Measurements from ENCODE around the gene KRTAP4-8. TPM values are rescaled to one million over a fixed set of nuclear protein-coding genes. Genes with fewer than 3 reads are reported as not detected.
"Not testable (repeated sequence)": the region's sequence is repeated elsewhere in the genome, so short reads cannot be mapped to it uniquely, and the experiment has no call there.

The KRTAP4-8 gene
- not detected for total RNA-seq
- long read RNA-seq = 0 reads

DNA sequence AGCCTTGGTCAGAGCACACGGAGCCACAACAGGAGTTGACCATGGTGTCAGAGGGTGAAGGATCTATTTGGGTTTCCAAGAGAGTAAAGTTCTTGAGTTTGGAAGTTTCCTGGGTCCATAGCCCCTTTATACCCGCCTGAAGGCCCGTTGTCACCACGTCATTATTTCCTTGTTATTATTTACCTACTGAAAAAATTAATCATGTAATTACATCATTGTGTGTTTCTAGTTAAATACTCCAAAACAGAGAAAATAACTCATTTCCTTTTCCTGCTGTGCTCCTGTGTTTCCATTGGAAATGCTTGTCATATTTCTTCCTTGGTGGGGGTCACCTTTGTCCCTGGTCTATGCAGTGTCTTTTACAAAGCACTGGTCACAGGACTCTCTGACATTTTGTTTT is at the start of gene KRTAP4-8:
Gene KRTAP4-8, minus strand, starts transcription at position 101 of the 400 bp plus-strand sequence. Its CDS starts 58 bp downstream, at position 43.
- intact Hi-C loops (cut with DNase I, micrococcal nuclease) = no loop called here
- ATAC-seq (no peak), DNase-seq (no peak)

DNA sequence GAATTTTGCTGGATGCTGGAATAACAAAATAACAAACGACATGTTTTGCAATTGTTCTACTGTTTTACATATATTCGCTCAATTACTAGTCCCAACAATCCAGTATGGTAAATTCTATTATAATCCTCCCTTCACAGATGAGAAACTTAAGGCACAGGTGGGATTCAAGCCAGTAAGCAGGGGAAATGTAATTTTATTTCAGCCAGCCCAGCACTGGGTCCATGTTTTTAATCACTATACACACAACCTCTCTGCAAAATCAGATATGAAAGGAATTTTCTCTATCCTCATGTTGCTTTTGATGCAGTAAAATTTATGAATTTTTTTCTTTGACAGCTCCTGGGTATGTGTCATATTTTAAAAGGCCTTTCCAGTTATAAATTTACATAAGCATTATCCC is 47.3 kb upstream of the KRTAP4-8 start:
- ATAC-seq = no peak
- DNase-seq = no peak
- intact Hi-C loops (cut with DNase I, micrococcal nuclease) = no loop called here

DNA sequence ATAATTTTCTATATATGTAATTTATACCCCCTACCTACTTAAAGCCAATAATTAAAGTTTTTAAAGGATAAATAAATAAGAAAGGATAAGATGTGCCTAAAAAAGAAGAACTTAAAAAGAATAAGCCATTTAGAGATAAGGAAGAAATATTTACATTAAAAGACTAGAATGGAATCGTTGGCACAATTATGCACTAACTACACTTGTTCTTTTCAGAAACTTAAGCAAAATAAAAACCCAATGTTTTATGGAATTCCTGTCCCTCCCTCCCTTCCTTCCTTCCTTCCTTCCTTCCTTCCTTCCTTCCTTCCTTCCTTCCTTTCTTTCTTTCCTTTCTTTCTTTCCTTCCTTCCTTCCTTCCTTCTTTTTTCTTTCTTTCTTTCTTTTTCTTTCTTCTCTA is 46.9 kb upstream of the KRTAP4-8 start:
- intact Hi-C loops (cut with DNase I, micrococcal nuclease) = no loop called here
- DNase-seq = no peak
- no peak for ATAC-seq

DNA sequence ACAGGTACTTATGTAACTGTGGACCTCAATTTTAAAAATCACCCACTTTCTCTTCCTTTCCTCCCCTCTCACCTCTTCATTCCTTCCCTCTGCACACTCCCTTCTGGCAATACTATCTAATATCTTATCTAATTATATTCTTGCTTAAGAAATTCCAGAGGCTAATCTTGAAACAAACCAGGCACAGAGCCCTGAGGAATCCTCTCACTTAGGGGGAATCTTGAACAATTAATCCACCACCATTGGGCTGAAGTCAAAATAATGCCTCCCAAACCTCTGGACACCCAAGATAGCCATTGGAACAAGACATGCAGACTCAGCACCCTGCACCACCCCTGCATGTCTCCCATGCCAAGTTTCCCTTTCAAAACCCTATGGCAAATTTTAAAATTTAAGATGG is 43.4 kb upstream of the KRTAP4-8 start:
- DNase-seq (no peak), ATAC-seq (no peak)
- intact Hi-C loops (cut with DNase I, micrococcal nuclease) = no loop called here

GRCh38 chr17:41140360-41141131 is 42.6 kb upstream of the KRTAP4-8 start, which contains the start of gene KRTAP4-6:
Gene KRTAP4-6 (minus strand): TSS chr17:41140544. CDS start chr17:41140487, 57 bp downstream.
- ATAC-seq (no peak), DNase-seq (no peak)
- intact Hi-C loops (cut with DNase I, micrococcal nuclease) = no loop called here

GRCh38 chr17:41139865-41140264 is 41.9 kb upstream of the KRTAP4-8 start:
- intact Hi-C loops (cut with DNase I, micrococcal nuclease); DNase-seq; ATAC-seq: not testable (repeated sequence)

GRCh38 chr17:41133880-41134735 is 36.2 kb upstream of the KRTAP4-8 start:
- DNase-seq = no peak
- ATAC-seq = no peak
- intact Hi-C loops (cut with DNase I, micrococcal nuclease) = no loop called here

GRCh38 chr17:41131979-41132378 is 34.0 kb upstream of the KRTAP4-8 start:
- no peak for ATAC-seq
- intact Hi-C loops (cut with DNase I, micrococcal nuclease) = no loop called here
- DNase-seq = no peak

DNA sequence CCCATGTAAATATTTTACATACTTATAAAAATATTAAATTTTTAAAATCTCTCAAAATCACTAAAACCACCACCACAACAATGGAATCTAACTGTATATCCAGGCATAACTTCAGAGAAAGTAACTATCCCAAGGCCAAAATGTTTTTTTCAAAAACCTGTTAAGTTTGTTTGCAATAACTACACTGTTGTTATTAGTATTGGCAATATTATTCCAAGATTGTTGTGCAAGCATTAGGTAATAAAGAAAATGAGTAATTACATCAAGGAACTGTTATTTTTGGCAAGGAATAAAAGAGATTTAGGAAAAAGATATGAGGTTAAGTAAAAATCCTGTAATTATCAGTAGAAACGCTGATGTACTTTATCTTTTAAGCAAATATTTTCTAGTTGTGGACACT is 29.4 kb upstream of the KRTAP4-8 start:
- ATAC-seq (no peak), DNase-seq (no peak)
- intact Hi-C loops (cut with DNase I, micrococcal nuclease) = no loop called here

DNA sequence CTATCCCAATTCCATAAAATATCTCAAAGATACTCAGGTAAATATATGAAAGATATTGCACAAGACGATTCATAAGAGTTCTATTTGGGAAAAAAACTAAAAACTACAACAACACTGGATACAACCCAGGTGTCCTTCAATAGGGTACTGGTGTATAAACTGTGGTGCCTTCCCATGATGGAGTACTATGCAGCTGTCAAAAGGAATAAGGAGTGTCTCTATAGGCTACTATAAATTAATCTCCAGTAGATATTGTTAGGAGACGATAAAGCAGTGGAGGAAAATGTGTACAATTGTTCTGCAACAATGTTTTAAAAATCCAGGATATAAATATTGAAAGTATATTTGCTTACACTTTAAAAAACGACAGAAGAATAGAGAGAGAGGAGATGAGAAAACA is 28.5 kb upstream of the KRTAP4-8 start:
- no peak for ATAC-seq
- intact Hi-C loops (cut with DNase I, micrococcal nuclease) = no loop called here
- no peak for DNase-seq

DNA sequence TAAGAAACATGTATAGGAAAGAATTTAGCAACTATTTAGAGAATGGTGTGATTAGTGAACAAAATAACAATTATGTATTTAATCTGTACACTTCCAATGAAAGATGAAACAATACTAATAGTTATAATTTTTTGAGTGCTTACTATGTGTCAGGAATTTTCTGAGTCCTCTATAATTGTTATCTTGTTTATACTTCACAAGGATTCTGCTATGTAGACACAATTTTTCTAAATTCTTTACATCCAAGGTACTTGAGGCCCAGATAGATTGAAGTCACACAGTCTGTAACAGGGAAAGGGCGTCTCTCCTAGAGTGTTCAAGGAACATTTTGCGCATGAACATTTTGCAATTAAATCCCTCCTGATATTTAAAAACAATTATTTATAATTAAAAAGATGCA is 27.1 kb upstream of the KRTAP4-8 start:
- intact Hi-C loops (cut with DNase I, micrococcal nuclease) = no loop called here
- DNase-seq (no peak), ATAC-seq (no peak)

DNA sequence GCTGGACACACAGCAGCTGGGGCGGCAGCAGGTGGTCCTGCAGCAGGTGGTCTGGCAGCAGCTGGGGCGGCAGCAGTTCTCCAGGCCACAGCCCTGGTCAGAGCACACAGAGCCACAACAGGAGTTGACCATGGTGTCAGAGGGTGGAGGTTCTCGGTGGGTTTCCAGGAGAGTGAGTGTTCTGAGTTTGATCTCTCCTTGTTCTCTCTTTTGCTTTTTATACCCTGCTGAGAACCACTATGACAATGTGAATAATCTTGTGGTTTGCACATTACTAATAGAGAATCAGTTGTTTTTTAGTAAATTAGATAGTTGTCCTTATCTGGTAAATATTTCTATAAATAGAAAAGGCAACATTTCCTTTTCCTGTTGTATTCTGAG is 26.0 kb upstream of the KRTAP4-8 start, which contains the start of gene KRTAP4-12:
Gene KRTAP4-12, minus strand, starts transcription at position 192 of the 381 bp plus-strand sequence. Its CDS starts 60 bp downstream, at position 132.
- ATAC-seq; DNase-seq; intact Hi-C loops (cut with DNase I, micrococcal nuclease): not testable (repeated sequence)

DNA sequence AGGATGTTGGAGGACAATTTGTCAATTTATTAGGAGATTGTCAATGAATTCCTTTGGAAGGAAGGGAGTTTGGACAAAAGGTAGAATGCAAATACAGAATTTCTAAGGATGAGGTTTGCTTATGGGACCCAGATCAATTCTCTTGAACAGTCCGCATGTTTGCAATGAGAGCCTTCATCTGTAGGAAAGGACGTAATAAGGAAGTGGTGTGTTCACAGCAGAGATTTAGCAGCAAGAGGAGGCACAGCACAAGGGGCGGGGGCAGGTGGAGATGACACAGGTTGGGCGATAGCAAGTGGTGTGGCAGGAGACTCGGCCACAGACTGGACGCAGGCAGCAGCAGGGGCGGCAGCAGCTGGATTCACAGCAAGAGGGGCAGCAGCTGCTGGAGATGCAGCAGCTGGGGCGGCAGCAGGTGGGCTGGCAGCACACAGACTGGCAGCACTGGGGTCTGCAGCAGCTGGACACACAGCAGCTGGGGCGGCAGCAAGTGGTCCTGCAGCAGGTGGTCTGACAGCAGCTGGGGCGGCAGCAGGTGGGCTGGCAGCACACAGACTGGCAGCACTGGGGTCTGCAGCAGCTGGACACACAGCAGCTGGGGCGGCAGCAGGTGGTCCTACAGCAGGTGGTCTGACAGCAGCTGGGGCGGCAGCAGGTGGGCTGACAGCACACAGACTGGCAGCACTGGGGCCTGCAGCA is 25.5 kb upstream of the KRTAP4-8 start:
- intact Hi-C loops (cut with DNase I, micrococcal nuclease); DNase-seq; ATAC-seq: not testable (repeated sequence)

DNA sequence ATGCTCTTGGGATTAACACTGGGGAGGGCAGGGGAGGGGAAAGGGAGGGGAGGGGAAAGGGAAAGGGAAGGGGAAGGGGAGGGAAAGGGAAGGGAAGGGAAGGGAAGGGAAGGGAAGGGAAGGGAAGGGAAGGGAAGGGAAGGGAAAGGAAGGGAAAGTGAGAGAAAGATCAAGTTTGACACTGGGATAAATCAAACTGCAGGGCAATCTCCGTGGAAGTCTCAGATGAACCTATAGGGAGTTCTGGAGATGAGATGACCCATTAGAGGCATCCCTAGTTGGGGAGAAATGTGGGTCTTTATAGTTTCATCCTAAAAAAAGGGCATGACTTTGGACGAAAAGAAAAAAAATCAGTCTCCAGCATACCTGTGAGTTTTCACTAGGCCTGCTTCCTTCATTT is 23.8 kb upstream of the KRTAP4-8 start:
- DNase-seq (no peak), ATAC-seq (no peak)
- intact Hi-C loops (cut with DNase I, micrococcal nuclease) = no loop called here

- intact Hi-C loops (cut with DNase I, micrococcal nuclease); DNase-seq; ATAC-seq: not testable (repeated sequence)
These were observed 22.1 kb upstream of the KRTAP4-8 start for GRCh38 chr17:41119696-41120690.

GRCh38 chr17:41118721-41119120 is 20.8 kb upstream of the KRTAP4-8 start:
- ATAC-seq = no peak
- intact Hi-C loops (cut with DNase I, micrococcal nuclease) = no loop called here
- no peak for DNase-seq

DNA sequence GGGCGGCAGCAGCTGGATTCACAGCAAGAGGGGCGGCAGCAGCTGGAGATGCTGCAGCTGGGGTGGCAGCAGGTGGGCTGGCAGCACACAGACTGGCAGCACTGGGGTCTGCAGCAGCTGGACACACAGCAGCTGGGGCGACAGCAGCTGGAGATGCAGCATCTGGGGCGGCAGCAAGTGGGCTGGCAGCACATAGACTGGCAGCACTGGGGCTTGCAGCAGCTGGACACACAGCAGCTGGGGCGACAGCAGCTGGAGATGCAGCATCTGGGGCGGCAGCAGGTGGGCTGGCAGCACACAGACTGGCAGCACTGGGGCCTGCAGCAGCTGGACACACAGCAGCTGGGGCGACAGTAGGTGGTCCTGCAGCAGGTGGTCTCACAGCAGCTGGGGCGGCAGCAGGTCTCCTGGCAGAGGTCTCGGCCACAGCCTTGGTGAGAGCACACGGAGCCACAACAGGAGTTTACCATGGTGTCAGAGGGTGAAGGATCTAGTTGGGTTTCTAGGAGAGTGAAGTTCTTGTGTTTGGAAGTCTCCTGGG is 20.0 kb upstream of the KRTAP4-8 start, which contains the start of gene KRTAP4-11:
Gene KRTAP4-11, minus strand, starts transcription at position 528 of the 541 bp plus-strand sequence. Its CDS starts 58 bp downstream, at position 470.
- ATAC-seq; DNase-seq; intact Hi-C loops (cut with DNase I, micrococcal nuclease): not testable (repeated sequence)

DNA sequence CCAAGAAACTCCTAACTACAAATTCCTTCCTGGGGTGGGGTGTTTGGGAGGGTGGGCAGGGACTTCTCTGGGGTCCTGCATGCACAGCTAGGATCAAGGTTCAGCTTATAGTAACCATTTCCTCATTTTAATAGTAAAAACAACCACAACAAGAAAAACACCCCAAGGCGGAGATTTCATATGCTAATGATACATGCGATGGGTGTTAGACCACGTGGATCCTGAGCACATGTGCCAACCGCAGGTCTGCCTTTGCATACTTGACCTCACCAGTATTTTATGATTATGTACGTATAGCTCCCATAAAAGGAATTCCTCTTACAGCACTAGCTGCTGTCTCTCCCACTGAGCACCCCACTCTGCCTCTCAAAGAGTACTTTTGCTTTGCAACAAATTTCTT is 18.4 kb upstream of the KRTAP4-8 start:
- DNase-seq (no peak), ATAC-seq (no peak)
- intact Hi-C loops (cut with DNase I, micrococcal nuclease) = no loop called here

Data from left colon (tissue), 2 donors.